GM12878 (cell line): Measurements from ENCODE around the gene DPP3.
"Not testable (repeated sequence)": the region's sequence is repeated elsewhere in the genome, so short reads cannot be mapped to it uniquely, and the experiment has no call there.

Source experiments
- MYC ChIP-seq: IDR thresholded peaks from 2 replicates; pipeline ENCODE4 v1.6.1; 2011; ENCODE audit warnings: mild to moderate bottlenecking, low read length, moderate library complexity, inconsistent platforms; ENCODE audit not compliant: insufficient read depth, insufficient replicate concordance, insufficient read length, severe bottlenecking
- TCF12 ChIP-seq: IDR thresholded peaks from 2 replicates; pipeline ENCODE4 v1.6.1; 2011; ENCODE audit warnings: low read depth, mild to moderate bottlenecking, low read length
- TF ChIP-seq, protein P1 (sequence below), 3 experiments: IDR thresholded peaks in 2 of 3; conservative IDR thresholded peaks in 1 of 3; 2 replicates each; pipeline ENCODE4 v1.5.1; 2011; ENCODE audit warnings: low read depth in 3 of 3, low read length in 3 of 3, mild to moderate bottlenecking in 3 of 3, control low read depth in 2 of 3, moderate library complexity in 2 of 3, inconsistent platforms in 1 of 3, mixed read lengths in 1 of 3; ENCODE audit not compliant: control insufficient read depth in 2 of 3, insufficient read depth in 1 of 3; ENCODE audit errors: extremely low read depth in 1 of 3

GRCh38 chr11:66431871-66432329, 48.3 kb upstream of the DPP3 start:
- TF ChIP-seq, protein P1, sequence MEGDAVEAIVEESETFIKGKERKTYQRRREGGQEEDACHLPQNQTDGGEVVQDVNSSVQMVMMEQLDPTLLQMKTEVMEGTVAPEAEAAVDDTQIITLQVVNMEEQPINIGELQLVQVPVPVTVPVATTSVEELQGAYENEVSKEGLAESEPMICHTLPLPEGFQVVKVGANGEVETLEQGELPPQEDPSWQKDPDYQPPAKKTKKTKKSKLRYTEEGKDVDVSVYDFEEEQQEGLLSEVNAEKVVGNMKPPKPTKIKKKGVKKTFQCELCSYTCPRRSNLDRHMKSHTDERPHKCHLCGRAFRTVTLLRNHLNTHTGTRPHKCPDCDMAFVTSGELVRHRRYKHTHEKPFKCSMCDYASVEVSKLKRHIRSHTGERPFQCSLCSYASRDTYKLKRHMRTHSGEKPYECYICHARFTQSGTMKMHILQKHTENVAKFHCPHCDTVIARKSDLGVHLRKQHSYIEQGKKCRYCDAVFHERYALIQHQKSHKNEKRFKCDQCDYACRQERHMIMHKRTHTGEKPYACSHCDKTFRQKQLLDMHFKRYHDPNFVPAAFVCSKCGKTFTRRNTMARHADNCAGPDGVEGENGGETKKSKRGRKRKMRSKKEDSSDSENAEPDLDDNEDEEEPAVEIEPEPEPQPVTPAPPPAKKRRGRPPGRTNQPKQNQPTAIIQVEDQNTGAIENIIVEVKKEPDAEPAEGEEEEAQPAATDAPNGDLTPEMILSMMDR (IDR thresholded peaks at IDR 0.05 in 2 of 3, conservative IDR thresholded peaks at IDR 0.05 in 1 of 3; ENCODE audit: control insufficient read depth in 2 of 3, extremely low read depth in 1 of 3, insufficient read depth in 1 of 3, low read depth in 3 of 3, low read length in 3 of 3): not testable (repeated sequence)
- not testable (repeated sequence) for TF ChIP-seq TCF12, MYC
